GM12872 (cell line): ENCODE results near the gene NR6A1.

Experiments used
- CTCF ChIP-seq: IDR thresholded peaks from 3 replicates; pipeline ENCODE4 v1.5.1; 2011; ENCODE audit warnings: low read depth, mild to moderate bottlenecking, low read length, moderate library complexity; ENCODE audit not compliant: insufficient read depth

The NR6A1 gene

GRCh38 chr9:124598048-124598447 lies 173.1 kb downstream of the NR6A1 start:
- TF ChIP-seq CTCF, result no peak

GRCh38 chr9:124596172-124596839 lies 174.8 kb downstream of the NR6A1 start:
- no peak for TF ChIP-seq CTCF

- TF ChIP-seq CTCF, result no peak
Observed at GRCh38 chr9:124595743-124596142, 175.4 kb downstream of the NR6A1 start.

- TF ChIP-seq CTCF, result no peak
Observed at GRCh38 chr9:124594673-124595072, 176.4 kb downstream of the NR6A1 start.

- TF ChIP-seq CTCF, result no peak
Observed at GRCh38 chr9:124594225-124594624, 176.9 kb downstream of the NR6A1 start.

- TF ChIP-seq CTCF, result no peak
Observed at GRCh38 chr9:124593651-124594058, 177.5 kb downstream of the NR6A1 start.

- no peak for TF ChIP-seq CTCF
Observed at GRCh38 chr9:124593200-124593599, 177.9 kb downstream of the NR6A1 start.
